Stimulated activated CD8-positive, alpha-beta memory T cell treated with anti-CD3 and anti-CD28 coated beads, Interleukin-4, amount 100 ng/mL, for 24 hours (primary cell): Measurements from ENCODE around the gene HOXA9.
A peak's percentile ranks its signal among the peaks of the same experiment; 100 is the strongest.

ENCODE experiments used
- DNase-seq: peaks from one replicate; pipeline ENCODE4 v3.0.0-alpha.2; 2020; ENCODE audit warnings: low read depth

Gene HOXA9

DNA sequence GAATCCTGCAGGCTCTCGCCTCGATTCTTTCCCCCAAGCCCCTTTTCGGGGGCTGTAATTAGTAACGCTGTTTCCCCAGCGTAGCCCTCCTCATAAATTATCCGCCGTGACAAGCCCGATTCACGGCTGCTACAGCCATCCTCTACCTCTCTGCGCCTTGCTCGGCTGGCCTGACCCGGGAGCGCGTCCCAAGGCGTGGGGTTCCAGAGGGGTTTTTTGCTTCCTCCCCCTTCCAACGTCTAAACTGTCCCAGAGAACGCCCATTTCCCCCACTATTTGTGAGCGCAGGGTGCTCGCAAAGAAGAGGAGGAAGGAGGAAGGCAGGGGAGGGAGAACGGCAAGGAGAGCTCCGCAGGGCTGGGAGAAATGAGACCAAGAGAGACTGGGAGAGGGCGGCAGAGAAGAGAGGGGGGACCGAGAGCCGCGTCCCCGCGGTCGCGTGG lies 22.7 kb downstream of the HOXA9 start:
- DNase-seq: no peak

GRCh38 chr7:27141923-27142579 lies 23.3 kb downstream of the HOXA9 start:
- DNase-seq: no peak

- DNase-seq: no peak
Observed at GRCh38 chr7:27141137-27141922, 24.0 kb downstream of the HOXA9 start.

DNA sequence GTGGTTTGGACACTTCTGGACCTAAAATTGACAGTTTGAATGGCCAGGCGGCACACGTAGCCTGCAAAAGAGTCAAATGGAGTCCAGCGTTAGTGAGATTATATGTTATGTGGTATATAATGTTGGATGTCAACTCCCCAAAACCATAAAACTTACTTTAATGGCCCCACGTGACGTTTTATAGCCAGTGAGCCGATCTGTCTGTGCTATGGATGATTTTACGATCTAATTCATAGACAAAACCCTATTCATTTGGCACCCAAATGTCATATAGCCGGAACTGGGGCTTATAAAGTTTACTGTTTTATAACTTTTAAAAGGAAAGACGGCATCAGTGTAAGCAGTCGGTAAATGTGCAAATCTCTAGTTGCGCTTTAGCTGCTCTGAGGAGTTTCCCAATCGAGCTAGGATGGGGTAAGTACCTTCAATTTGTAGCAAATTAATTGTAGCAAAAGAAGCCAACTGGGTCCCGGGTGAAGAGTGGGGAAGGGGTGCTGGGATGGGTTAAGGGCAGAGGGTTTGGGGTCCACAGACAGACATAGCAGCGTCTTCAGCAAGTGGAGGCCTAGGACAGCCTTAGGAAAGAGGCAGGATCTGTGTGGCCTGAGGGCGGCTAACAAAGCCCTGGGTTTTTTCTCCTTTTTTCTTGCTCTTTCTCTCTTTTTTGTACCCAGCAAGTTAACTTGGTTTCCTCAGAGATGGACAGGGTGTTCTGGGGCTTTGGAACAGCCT lies 25.0 kb downstream of the HOXA9 start:
- no peak for DNase-seq

- DNase-seq: no peak
Observed at GRCh38 chr7:27139334-27140125, 25.8 kb downstream of the HOXA9 start.

DNA sequence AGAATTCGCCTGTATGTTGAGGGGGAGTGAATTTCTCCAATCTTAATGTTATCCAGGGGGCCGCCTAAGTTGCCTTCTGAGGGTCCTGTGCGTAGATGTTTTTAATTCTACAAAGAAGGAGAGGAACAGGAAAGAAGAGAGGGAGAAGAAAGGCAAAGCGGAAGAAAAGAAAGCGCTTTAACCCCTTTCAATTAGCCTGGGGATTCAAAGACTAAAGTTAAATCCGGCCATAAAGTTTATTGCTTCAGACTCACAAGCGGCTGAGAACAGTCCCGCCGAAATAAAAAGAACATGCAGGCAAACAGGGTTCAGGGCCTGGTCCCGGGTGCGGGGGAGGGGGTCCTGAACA lies 26.4 kb downstream of the HOXA9 start:
- DNase-seq: no peak

DNA sequence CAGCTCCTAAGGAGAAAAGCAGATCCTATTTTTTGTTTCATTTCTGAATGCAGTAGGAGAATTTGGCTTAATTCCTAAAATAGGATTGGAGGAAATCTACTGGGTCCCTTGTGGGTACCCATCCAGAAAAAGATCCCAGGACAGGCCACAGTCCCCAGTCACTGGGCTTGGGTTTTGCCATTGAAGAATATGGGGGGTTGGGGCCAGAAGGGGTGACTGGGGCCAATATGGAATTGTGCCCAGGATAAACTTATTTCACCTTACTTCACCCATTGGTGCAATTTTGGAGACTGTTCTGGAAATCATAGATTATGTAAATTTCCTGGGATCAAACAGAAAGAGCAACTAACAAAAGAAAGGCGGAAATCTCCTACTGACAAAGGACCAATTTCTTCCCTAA lies 26.9 kb downstream of the HOXA9 start:
- DNase-seq: no peak

GRCh38 chr7:27137640-27138315 lies 27.6 kb downstream of the HOXA9 start:
- no peak for DNase-seq

DNA sequence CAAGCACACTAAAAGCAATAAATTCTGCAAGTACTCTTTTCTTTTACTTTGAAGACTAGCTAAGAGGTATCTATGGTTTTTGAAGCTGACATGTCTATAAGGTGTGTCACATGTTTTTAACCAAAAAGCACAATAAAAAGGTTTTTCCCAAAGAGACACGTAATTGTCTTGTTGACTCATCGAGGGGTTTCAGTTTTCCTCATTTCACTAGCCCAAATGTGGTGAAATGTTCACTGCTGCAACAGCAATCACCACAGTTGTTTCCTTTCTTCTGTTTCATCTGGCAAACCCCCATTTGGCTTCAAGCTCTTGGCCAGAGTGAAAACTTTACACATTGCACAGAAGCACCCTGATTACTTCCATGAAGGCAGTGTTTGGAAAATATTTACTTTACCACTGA lies 30.9 kb downstream of the HOXA9 start:
- no peak for DNase-seq

- no peak for DNase-seq
Observed at GRCh38 chr7:27133409-27134231, 31.7 kb downstream of the HOXA9 start.

- no peak for DNase-seq
Observed at GRCh38 chr7:27132978-27133377, 32.4 kb downstream of the HOXA9 start.

GRCh38 chr7:27132214-27132613 lies 33.1 kb downstream of the HOXA9 start:
- no peak for DNase-seq

GRCh38 chr7:27131390-27131819 lies 33.9 kb downstream of the HOXA9 start:
- DNase-seq: no peak

DNA sequence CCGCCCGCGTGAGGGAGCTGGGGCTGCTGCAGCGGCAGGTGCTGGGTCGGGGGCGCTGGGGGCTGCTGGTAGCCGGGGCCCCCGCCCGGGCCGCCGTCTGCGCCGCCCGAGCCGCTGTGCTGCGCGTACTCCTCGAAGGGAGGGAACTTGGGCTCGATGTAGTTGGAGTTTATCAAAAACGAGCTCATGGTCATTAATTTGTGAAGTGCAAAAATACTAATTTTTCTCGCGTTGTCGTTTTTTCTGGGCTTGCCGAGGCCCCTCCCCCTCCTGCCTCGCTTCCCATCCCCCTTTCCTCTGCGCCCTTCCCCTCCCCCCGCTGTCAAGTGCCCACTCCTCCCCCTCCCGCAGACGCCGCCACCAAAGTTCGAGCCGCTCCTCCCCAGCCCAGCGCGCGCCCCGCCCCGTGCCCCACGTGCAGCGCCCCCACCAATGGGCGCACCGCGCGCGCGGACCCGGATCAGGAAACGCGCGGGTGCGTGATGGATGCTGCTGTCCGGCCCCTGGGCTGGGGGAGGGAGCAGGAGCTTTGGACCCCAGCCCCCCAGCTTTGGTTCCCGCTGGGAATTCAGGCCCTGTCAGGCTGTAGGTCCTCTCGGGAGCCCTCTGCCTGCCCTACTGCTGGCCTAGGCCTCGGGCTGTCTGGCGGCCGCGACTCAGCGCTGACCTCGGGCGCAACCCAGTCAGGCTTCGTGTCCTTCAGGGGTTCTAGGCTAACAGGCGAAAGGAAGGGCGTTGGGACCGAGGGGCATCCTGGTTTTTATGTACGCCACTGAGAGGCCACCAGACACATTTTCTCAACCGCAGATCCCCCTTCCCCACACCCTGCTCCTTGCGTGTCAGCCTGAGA lies 34.6 kb downstream of the HOXA9 start, which contains the start of gene HOXA4:
Gene HOXA4, minus strand, starts transcription at position 218 of the 850 bp plus-strand sequence. Its CDS starts 24 bp downstream, at position 194.
- DNase-seq: peak; percentile 69

DNA sequence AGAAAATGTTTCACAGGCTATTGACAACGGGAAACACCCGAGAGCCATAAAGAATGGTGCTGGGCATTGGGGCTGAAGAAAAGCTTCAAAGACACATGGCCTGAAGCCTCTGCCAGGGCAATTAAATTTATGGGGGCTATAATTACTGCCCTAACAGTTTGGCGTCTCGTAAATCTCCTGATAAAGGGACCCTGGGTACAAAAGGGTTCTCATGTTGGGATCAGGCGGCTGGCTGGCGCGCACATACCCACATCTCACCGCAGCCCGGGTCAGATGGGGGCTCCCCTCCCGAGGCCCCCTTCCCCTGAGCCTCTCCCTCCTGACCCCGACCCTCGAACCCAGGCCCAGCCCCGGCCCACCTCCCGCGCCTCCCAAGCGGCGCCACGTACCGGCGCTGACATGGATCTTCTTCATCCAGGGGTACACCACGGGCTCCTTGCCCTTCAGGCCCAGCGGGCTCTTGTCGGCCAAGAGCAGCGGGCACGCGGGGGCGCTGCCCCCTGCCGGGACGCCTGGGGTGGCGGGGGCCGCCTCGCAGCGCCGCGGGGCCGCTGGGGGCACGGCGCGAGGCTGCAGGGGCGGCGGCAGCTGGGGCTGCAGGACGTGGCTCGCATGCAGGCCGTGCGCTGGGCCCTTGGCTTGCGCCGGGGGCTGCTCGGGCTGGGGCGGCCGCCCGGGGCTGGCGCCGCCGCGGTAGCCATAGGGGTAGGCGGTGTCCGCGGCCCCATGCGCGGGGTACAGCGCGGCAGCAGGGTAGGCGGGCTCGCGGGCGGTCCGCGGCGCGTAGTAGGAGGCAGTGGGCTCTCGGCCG lies 35.4 kb downstream of the HOXA9 start:
- no peak for DNase-seq

- no peak for DNase-seq
Observed at GRCh38 chr7:27128776-27129728, 36.3 kb downstream of the HOXA9 start.

DNA sequence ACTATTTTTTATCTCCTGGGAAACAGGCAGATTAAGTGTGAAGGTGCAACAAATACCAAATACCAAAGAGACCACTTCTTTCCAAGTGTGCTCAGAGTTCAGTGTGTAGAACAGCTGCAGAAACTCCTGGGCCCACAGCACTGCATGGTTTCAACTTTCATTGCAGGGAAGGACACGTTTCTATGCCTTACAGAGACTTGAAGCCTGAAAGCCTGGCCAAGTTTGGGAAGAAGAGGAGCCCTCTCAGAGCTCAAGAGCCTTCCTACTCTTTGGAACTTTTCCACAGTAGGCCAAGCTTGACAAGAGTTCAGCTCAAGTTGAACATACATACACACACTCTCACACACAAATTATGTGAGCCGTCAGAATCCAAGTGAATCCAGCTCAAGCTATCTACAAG lies 37.3 kb downstream of the HOXA9 start:
- DNase-seq: no peak
